ENCODE data around the gene TGFBR3L.
"Not testable (repeated sequence)": the region's sequence is repeated elsewhere in the genome, so short reads cannot be mapped to it uniquely, and the experiment has no call there.

Gene TGFBR3L

DNA sequence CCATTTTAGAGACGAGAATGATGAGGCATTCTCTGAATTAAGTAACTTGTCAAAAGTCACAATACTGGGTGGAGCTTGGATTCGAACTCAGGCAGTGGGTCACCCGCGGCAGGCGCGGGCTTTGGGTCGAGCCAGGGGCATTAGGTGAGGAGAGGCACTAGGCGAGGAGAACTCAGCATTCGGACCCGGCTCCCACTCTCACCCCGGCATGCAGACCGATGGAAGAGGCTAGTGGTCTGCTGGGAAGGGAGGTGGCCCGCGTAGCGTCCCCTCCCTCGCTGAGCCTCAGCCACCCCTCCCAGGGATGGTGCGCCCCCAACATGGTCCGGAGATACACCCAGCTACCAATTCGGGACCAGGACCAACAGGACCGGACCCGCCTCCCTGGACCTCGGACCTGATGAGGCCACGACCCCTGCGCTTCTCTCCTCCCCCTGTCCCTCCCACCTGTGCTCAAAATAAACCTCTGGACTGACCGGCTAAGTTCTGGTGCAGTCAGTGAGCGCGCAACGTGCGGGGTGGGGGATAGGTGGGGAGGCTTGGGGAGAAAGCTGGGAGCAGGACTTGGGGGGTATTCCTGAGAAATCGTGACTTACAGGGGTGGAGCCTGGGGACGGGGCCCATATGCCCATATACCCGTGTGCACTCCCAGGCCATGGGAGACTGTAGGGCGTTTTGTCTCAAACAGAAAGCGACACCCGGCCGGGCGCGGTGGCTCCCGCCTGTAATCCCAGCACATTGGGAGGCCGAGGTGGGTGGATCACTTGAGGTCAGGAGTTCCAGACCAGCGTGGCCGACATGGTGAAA is 4.2 kb downstream of the TGFBR3L start:
- no peak for FAIRE-seq

DNA sequence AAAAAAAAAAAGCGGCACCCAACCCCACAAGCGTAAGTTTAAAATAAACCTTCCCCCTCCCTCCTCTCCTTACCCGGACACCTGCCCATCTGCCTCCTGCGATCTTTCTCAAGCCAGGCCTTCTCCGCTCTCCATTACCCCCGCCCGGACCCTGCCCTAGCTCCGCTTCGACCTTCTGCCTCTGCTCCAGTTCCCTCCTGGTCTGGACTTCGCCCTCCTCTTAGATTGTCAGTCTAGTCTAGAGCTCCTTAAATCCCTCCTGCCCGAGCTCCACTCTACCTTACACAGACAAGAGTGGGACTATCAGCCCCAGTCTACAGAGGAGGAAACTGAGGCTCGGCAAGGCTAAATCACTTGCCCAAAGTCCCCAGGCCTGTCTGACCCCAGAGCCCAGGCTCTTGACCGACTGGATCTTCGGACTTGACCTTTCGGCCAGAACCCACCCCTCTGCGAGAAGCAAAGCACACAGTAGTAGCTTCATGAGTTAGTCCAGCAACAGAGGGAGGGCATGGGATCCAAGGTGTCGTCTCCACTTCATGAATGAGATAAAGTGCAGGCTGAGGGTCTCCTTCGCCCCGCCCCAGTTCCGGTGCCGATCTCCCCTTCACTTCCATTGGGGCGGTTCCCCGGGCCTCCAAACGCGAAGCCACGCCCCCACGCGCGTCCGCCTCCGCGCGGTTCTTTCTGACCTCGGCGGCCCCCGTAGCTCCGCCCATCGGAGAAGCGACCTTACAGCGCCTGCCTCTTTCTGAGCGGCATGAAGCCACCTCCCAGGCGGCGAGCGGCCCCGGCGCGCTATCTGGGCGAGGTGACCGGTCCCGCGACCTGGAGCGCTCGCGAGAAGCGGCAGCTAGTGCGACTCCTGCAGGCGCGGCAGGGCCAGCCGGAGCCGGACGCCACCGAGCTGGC is 5.2 kb downstream of the TGFBR3L start, which contains the start of gene SNAPC2:
Gene SNAPC2, plus strand, starts transcription at position 729 of the 909 bp plus-strand sequence. Its CDS starts 29 bp downstream, at position 758.
- FAIRE-seq = no peak

- FAIRE-seq = no peak
These were observed 6.1 kb downstream of the TGFBR3L start for GRCh38 chr19:7920519-7921301.

- FAIRE-seq = no peak
These were observed 6.8 kb downstream of the TGFBR3L start for GRCh38 chr19:7921302-7921966.

GRCh38 chr19:7921967-7922835 is 7.6 kb downstream of the TGFBR3L start:
- no peak for FAIRE-seq

GRCh38 chr19:7922836-7923195 is 8.2 kb downstream of the TGFBR3L start:
- no peak for FAIRE-seq

GRCh38 chr19:7923295-7924191 is 8.9 kb downstream of the TGFBR3L start:
- no peak for FAIRE-seq

DNA sequence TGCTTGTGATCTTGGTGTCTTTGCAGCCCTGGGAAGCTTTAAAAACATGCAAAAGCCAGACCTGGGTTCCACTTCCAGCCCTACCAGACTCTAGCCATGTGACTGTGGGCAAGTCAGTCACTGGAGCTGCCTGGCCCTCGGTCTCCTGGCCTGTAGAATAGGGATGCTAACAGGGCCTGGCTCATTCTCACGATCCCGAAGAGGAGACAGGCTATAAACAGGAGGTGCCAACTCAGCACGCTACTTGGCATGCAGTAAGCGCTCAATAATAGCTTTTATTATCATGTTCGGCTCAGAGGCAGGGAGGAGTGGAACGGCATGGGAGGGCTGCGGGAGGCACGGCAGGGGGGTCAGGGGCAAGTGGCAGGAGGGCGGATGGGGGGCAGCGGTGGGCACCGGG is 9.6 kb downstream of the TGFBR3L start:
- no peak for FAIRE-seq

DNA sequence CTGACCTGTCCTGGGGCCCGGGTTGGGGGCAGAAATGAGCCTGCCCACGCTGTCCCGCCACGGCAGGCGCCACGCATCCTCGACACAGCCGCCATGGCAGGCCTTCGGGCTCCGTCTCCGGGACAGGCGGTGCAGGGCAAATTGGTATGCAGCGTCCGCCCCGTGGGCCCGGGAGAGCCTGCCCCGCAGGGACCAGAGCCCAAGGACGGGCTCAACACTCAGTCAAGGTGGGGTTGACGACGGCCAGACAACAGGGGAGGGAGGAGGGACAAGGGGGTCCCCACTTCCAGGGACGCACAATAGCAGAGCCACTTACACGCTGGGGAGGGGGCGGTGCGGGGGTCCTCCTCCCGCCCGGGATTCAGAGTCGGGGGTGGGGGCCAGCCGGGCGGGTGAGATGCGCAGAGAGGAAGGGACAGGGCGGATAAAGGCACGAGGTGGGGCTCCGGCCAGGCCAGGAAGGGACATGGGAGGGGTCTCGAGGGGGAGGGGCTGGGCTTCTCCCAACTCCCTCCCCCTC is 10.1 kb downstream of the TGFBR3L start:
- no peak for FAIRE-seq

DNA sequence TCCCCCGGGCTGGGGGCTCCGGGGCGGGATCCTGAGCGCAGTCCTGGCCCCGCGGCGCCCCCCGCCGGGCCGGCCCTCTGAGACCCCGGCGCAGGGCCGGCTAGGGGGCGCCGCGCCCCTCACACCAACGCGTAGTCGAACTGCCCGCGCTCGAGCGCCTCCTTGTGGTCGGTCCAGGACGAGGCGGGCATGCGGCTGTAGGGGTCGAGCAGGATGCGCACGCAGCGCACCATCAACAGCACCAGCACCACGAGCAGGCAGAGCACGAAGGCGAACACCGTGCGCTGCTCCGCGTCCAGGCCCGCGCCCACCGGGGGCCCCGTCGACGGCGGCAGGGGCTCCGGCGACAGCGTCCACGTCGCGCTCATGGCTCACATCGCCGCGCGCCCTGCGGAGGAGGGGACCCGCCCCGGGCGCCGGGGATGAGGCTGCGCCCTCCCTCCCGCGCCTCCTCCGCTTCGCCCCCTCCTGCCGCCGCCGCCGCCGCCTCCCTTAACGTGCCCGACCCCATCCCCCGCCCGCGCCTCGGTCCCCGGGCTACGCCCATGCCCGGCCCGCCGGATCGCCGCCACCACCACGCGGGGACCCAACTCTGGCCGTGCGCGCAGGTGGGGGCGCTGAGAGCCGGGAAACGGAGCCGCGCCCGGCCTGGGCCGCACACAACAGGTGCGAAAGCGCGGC is 10.7 kb downstream of the TGFBR3L start:
- no peak for FAIRE-seq

GRCh38 chr19:7926021-7926726 is 11.5 kb downstream of the TGFBR3L start, which contains the start of gene CTXN1:
TSS of gene CTXN1 (minus strand) at chr19:7926135. CDS start at chr19:7925538, 597 bp downstream.
- no peak for FAIRE-seq

DNA sequence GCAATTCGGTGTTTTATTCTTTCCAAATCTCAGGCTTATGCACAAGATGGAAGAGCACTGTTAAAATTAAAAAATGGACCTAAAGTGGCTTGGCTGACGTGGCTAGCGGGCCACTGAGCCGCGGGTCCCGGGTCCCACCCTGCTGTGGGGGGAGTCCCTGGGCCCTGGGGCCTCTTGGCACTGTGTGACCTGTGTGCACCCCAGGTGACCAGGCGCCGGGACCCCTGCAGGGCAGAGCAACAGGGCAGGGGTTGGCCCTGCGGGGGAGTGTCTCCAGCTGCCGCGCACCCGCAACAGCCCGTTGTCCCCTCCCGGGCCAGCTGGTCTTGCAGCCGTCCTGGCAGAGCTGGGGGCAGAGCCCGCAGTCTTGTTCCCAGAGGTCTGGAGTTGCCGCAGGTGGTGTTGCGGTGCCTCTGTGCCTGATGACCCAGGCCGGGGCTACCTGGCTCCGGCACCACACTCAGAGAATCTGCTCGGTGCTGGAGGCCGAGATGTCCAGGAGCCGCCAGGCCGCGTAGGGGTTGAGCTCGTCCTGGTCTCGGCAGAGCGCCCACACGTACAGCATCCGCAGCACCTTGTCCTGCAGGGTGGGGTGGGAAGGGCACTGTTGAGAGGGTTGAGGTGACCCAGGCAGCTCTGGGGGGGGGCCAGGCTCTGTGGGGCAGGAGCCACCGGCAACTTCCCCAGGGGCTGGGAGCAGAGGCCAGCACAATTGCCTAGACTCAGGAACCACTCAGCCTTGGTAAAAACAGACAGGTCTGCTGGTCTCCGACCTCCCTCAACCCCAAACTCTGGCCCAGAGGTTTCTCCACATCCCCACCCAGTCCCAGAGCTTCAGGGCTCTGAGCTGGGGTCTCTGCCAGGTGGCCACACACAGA is 12.3 kb downstream of the TGFBR3L start:
- no peak for FAIRE-seq

DNA sequence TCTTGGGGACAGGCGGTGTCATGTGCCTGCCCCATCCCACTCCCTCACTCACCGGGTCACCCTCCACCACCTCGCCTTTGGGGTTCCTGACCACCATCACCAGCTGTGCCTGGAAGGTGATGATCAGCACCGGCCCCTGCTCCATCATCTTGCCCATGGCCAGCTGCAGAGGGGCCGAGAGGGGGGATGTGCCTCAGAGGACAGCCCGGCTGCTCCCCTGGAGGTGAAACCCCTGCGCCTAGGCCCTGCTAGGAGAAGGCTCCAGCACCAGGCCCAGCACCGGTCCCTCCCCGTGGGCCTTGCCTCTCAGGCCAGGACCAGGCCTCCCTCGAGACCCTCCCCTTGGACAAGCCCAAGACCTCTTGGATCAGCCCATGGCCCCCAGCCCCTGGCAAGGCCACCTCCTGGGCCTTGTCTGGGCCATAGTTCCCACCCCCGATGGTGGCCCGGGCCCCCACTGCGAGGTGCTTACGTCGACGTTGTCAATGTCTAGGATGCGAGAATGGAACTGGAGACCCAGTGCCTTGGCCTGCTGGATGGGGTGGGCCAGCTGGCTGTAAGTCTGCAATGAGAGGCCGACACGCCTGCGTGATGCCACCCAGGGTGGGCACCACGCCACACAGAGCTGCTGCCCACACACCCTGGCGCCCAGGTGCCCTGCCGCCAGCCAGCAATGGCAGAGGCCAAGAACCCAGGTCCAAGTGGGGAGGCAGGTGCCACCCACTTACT is 13.1 kb downstream of the TGFBR3L start:
- no peak for FAIRE-seq

DNA sequence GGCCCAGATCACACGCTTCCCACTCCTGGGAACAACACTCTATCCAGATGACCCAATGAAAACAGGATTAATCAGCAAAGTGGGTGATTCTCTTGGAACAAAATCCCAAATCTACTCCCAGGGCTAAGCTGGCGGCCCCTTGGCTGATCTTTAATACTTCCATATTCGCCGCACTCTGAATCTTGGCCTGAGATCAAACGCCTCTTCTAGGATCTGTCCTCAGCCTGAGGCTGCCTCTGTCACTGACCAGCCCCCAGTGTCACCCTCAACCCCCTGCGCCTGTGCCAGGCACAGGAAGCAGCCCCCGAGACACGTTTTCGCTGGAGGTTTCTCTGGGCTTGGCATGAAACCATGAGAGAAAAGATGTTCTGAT is 13.7 kb downstream of the TGFBR3L start:
- FAIRE-seq = no peak

- FAIRE-seq = no peak
These were observed 14.4 kb downstream of the TGFBR3L start for GRCh38 chr19:7928741-7929701.

DNA sequence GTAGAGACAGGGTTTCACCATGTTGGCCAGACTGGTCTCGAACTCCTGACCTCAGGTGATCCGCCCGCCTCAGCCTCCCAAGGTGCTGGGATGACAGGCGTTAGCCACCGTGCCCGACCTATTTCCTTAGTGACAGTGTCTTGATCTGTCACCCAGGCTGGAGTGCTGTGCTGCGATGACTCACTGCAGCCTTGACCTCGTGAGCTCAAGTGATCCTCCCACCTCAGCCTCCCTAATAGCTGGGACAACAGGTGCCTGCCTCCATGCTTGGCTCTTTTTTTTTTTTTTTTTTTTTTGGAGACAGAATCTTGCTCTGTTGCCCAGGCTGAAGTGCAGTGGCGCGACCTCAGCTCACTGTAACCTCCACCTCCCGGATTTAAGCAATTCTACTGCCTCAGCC is 15.4 kb downstream of the TGFBR3L start:
- not testable (repeated sequence) for FAIRE-seq

All from islet of Langerhans (tissue), 1 donor.